NCI-H2107 (cell line): ENCODE data around the gene PXDN.
"Not testable (repeated sequence)": the region's sequence is repeated elsewhere in the genome, so short reads cannot be mapped to it uniquely, and the experiment has no call there.

Experiments
- DNase-seq: peaks from one replicate; lab custom pipeline; 2025; lab: John Stamatoyannopoulos, UW

Gene PXDN

DNA sequence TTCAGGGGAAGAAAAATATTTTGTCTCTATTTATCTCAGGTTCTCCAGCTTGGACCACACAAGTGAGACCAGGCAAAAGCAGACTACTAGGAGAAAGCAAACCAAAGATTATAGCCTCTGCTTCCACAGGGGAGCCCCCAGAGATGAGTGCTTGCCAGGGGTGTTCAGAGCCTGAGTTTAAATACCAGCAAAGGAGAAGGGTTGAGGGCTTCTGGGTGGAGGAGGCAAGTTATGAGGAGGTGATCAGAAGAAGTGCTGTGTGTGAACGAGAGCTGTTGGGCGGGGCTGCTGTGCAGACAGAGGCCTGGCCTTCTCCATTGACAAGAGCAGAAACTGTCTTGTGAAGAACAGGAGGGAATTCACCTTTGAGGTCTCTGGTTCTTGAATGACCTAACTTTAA is 32.8 kb upstream of the PXDN start:
- no peak for DNase-seq

DNA sequence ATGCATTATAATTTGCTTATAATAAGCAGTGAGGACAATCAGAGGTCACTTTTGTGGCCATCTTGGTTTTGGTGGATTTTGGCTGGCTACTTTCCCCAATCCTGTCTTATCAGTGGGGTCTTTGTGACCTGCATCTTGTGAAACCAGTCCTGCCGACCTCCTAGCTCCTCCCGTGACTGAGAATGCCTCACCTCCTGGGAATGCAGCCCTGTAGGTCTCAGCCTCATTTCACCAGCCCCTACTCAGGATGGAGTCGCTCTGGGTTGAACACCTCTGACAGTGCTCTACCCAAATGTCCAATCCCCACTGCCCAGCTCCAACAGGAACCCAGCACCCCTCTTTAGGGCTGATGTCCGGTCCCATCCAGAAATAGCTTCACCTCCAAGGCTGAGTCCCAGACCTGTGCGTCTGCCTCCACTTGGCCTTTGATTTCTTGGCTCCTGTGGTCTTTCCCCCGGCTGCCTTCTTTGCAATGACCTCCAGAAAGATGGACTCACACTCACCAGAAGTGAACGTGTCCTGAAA is 31.3 kb upstream of the PXDN start:
- no peak for DNase-seq

DNA sequence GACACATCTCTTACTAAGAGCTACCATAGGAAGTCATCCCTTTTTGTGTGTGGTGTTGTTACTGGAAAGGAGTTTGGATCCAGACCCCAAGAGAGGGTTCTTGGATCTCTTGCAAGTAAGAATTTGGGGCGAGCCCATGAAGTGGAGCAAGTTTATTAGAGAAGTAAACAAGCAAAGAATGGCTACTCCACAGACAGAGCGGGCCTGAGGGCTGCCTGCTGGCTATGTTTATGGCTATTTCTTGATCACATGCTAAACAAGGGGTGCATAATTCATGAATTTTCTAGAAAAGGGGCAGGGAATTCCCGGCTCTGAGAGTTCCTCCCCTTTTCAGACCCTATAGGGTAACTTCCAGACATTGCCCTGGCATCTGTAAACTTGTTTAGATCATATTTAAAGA is 30.6 kb upstream of the PXDN start:
- DNase-seq = no peak

DNA sequence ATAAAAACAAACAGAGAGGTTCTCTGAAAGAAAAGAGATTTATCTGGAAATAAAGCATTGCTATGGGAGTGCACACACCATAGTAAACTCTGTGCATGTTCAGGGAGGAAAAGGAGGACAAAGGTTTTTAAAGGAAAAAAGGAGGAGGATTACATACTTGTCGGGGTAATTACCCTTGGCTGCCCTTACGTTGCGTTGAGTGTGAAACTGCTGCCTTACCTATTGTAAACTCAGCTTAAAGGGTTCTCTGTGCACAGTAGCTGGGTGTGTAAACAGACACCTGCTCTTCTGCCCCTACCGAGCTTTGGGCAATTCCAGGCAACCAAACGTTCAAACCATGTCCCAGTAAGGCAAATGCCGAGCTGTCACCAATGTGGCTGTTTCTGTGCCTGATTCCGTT is 29.6 kb upstream of the PXDN start:
- peak; percentile 41 for DNase-seq

DNA sequence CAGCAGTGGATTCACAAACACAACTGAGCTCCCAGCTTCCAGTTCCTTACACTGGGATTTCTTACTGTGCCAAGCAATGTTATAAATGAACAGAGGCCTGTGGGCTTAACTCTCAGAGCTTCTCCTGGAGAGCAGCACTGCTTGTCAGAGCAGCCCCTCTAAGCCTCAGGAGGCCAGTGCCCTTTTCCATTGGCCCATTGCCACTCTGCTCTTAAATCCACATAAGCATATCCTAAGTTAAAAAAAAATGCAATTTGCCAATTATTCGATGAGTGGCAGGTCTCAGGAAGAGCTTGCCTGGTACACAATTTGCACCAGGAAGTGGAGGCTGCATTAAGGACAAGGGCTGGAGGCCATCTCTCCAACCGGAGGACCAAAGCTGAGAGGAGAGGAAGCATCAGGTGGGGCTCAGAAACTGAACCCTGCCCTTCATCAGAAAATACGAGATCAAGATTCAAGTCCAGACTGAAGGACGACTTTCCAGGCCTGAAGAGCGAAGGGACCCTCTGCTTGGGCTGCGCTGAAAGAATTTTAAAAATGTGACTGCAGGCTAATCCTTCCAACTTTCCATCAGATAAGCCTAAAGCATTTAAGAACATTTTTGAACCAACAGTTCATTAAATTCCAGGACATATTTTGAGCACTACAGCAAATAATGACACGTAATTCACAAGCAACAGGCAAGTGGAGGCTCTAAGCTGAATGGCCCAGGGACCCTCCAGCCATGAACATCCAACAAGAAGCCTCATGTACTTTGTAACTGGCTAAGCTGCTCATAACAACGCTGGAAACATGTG is 28.4 kb upstream of the PXDN start:
- no peak for DNase-seq

DNA sequence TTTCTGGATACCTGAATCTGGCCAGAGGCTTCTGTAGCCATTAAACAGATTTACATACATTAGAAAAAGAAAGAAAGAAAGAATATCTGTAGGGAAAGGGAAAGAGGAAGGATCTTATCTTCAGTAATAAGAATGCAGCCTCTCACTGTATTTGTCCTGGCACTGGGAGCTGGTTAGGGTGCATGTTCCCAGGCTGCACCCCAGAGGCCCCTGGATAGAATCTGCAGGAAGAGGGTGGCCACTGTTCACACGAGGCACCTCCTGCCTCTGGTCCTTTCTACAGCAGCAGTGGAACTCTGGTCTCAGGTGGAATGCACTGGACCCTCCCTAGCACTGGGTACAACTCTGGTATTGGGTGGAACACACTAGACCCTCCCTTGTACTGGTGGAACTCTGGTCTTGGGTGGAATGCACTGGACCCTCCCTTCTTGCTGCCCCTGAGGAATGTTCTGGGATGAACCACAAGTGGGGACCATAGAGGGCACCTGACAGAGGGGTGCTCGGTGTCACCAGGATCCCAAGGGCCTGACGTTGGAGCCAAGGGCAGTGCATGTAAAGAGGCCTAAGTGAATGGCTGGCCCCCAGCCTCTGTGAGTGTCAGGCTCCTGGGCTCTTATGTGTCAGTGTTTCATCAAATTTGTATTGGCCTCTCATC is 27.4 kb upstream of the PXDN start:
- no peak for DNase-seq

DNA sequence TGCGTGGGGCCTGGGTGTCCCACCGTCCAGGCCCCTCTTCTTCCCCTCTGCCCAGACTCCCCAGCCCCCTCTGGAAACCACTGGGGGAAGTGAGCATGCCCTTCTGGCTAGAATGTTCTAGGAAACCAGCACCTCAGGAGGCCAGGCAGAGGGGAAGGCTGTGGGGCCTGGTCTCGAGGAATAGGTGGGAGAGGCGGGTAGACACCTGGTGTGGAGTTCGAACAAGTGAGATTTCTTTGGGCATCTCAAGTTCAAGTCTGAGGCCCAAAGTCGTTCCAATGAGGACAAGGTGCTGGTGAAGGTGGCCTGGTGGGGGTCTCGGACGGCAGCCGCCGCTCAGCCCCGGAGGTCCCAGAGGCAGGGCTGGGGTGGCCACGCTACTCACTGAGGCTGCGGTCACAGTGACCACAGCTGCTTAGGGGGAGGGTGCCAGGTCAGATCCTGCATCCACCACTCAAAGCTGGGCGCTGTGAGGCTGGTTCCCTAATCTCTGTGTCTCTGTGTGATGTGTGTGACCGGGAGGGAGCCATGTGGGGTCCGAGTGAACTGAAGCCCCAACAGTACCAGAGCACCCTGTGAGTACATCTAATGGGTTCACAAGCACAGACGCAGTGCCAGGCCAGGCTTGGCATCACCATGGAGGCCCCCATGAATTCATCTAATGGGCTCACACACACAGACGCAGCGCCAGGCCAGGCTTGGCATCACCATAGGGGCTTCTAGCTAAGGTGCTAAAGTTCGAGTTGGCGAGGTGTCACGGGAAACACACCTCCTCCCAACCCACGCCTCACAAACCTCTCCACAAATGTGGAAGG is 26.5 kb upstream of the PXDN start:
- no peak for DNase-seq

DNA sequence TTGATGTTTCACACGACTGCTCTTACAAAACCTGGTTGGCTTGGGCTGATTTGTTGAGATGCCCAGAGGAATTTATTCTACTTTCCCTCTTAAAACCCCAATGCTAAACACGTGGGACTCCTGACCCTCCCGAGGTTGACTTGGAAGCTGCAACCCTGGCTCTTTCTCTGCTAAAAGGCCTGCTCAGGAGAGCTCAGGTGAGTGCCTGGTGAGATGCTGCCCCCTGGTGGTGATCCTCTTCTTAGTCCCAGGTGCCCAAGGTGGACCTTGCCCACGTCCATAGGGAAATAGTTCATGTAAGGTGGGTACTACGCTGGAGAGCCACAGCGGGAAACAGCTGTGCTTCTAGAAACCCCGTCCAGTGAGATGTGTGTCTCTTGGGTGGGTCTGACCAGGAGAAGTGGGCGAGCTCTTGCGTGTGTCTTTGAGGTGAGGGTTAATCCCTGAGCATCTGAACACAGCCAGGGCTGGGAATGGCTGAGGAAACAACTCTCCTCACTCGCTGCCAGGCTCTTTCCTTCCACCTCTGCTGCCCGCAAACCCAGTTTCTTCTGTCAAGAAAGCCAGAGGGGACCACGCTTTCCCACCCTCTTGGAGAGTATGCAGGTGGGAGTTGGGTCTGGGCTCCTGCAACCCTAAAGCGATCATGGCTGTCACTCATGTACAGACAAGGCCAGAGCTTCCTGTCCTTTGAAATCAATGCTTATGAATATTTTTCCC is 25.5 kb upstream of the PXDN start:
- DNase-seq = peak; percentile 57

DNA sequence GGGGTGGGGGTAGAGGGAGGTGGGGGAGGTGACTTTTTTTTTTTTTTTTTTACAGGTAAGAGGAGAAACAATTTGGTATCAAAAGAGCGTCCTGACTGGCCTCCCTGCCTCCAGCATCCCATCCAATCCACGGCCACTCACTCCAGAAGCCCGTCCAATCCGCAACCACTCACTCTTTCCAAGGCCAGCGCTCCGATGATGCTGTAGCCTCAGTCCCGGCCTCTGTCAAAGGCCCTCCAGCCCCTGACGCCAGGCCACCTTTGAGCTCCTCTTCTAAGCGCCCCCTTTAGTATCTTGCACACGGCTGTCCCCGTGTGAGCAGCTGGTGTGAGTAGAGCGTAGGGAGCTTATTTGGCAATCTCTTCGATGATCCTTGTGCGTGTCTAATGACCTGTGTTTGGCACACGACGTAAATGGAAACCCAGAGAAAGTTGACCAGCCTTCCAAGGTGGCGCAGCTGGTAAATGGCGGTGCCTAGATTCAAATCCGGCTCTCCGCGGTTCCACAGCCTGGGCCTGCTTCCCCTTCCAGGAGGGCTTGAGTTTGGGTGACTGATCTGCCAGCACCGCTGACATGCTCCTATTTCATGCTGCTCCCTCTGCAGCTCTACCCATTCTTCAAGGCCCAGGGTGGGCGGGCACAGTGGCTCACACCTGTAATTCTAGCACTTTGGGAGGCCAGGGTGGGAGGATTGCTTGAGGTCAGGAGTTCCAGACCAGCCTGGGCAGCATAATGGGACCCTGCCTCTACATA is 23.8 kb upstream of the PXDN start:
- no peak for DNase-seq

DNA sequence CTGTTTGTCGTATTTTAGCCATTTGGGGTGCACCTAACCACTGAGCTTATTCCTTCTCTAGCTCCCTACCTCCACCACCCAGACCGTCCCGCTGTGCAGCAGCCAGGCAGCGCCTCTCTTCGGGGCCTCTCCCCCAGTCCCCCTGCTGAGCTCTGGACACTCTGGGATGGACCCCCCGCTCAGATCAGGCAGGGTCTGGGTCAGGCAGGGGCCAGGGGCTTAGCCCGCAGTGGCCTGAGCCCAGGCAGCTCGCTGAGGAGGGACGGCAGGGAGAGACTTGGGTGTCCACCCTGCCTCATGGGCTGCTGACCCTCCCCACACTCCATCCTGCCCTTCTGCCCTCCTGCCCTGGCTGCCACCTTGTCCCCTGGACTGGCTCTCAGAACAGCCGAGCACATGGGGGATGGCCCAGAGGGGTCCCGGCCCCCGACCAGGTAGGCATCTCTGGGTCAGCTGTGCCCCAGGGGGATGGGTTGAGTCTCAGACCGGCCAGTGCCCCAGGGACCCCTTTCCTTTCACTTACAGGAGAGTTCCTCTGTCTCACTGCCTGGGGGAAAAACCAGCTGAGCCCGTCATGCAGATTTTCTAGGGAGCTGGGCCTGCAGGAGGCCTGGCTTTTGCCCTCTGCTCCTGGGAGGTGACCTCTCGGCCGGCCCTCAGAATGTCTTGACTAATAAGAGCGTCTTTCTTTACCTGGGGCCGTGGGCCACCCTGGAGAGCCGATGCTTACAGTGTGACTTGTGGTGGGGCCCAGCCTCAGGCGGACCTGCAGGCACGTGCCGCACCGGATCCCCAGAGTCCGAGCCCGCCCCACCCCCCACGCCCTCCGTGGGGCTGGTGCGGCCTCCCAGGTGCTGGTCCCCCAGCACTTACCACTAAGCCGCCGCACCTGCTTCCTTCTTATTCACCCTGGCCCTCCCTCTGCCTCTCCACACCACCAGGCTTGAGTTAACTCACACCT is 22.8 kb upstream of the PXDN start:
- DNase-seq = no peak

DNA sequence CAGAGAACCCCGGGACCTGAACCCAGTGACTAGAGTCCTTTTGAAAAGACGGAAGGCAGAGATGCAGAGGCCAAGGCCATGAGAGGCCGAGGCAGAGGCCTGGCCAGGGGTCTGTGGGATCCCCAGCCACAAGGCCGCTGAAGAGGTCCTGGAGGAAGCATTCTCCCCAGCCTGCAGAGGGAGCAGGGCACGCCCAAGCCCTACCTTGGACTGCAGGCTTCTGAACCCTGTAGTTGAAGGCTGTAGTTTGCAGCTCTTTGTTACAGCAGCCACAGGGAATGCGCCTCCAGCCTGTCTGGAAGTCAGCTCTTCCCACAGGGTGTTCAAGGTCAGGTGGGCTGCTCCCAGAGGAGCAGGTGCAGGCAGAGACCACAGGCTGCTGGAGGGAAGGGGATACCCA is 22.1 kb upstream of the PXDN start:
- no peak for DNase-seq

DNA sequence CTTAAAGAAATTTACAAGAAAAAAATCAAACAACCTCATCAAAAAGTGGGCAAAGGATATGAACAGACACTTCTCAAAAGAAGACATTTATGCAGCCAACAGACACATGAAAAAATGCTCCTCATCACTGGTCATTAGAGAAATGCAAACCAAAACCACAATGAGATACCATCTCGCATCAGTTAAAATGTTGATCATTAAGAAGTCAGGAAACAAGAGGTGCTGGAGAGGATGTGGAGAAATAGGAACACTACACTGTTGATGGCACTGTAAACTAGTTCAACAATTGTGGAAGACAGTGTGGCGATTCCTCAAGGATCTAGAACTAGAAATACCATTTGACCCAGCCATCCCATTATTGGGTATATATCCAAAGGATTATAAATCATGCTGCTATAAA is 20.9 kb upstream of the PXDN start:
- not testable (repeated sequence) for DNase-seq

DNA sequence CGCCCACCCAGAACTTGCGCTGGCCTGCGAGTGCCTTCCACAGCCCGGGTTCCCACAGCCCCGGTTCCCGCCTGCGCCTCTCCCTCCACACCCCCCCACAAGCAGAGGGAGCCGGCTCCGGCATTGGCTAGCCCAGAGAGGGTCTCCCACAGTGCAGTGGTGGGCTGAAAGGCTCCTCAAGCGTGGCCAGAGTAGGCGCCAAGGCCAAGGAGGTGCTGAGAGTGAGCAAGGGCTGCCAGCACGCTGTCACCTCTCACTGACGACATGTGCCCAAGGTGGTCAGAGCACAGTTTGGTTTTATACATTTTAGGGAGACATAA is 15.3 kb upstream of the PXDN start:
- DNase-seq = no peak

DNA sequence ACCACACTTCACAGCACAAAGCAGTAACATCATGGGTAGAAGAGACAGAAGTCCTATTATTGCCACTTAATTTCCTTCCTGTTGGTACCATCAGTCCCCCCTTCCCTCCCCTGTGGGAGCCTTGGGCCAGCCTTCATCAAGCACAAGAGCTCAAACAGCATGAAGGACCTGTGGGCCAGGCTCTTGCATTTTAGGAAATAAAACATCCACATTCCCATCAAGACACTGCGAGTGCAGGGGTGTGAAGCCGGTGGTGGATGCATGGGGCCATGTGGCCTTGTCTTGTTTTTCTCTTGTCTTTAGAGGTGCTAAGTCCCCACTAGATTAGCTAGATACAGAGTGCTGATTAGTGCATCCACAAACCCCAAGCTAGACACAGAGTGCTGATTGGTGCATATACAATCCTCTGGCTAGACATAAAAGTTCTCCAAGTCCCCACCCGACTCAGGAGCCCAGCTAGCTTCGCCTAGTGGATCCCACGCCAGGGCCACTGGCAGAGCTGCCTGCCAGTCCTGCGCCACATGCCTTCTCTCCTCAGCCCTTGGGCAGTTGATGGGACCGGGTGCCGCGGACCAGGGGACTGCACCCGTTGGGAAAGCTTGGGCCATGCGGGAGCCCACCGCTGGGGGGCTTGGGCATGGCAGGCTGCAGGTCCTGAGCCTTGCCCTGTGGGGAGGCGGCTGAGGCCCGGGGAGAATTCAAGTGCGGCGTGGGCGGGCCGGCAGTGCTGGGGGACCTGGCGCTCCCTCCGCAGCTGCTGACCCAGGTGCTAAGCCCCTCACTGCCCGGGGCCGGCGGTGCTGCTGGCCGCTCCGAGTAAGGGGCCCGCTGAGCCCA is 14.7 kb upstream of the PXDN start:
- no peak for DNase-seq

DNA sequence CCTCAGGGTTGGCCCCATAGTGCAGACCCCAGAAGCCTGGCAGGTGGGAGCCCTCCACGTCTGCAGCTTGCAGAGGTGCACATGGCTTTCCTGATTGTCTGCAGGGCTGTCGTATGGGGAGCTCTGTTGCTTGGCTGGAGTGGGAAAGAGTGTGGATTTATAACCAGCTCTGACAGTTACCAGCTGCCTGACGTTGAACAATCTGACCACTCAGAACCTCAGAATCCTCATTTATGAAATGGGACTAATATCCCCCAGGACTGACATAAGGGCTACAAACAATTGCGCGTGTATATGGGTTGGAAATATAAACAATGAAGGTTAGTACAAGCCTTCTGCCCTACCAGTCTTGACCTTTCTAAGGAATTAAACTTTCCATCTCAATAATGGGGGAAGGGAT is 13.9 kb upstream of the PXDN start:
- no peak for DNase-seq

DNA sequence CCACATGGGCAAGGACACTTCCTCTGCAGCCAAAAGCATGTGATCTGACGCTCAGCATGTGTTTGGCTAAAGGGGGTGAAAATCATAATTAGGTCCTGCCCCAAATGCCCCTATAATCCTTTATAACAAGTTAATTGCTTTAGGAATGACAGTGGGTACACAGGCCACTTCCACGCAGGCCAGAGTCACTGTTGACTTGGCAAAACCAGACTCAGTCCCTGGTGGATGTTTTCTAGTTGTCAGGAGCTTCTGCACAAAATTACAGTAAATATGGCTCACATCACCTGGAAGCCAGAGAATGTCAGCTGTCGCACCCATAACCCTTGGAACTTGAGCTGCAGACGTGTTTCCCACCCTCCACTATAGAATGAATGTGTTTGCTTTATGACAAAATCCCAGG is 13.3 kb upstream of the PXDN start:
- no peak for DNase-seq

DNA sequence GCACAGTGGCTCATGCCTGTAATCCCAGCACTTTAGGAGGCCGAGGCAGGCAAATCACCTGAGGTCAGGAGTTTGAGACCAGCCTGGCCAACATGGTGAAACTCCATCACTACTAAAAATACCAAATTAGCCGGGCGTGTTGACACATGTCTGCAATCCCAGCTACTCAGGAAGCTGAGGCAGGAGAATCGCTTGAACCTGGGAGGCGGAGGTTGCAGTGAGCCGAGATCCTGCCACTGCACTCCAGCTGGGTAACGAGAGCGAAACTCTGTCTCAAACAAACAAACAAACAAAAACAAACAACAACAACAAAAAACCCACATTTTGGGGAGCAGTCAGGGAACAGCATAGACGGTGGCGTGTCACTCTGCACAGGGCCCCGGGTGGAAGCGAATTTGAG is 12.8 kb upstream of the PXDN start:
- DNase-seq = not testable (repeated sequence)

DNA sequence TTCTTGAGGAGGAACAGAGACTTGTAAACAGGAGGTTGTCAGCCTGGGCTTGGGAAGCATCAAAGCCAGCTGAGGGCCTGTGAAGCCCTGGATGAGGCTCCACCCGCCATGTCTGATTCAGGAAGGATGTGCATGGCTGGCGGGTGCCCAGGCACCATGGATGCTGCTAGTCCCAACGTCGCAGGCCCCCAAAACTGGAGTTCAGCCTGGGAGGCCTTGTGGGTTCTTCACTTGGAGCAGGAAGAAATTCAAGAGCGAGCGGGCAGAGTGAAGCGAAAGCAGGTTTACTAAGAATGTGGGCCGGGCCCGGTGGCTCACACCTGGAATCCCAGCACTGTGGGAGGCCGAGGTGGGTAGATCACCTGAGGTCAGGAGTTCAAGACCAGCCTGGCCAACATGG is 12.1 kb upstream of the PXDN start:
- DNase-seq = no peak

DNA sequence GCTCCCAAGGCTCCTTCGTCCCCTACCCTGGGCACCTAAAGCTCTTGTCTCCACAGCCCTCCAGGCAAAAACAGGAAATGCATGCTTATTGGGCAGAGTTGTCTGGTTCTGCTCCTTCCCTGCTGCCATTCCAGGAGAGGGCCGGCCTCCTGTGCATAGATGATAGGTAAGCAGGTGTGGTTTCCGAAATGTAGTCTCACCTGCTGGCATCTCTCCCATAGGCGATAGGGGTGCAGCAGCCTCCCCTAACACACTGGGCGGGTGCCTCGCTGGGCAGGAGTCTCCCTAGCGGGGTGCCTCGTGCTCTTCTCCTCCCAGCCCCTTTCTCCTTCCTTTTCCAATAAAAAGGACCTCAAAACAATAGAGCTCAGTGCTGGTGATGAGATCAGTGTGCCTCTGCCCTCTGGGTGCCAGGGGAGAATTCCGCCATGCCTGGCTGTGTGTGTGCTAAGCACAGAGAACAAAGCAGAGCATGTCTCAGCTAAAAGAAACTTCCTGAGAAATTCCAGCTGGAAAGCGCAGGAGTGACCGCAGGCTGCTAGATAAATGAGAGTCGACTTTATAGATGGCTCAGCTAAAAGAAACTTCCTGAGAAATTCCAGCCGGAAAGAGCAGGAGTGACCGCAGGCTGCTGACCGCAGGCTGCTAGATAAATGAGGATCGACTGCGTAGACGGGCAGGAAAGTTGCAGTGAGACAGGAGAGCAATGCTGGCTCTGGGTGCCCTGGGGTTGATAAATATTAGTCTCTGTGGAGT is 11.3 kb upstream of the PXDN start:
- DNase-seq = no peak
